GM23338 (cell line): Measurements from ENCODE around the gene SASH1. TPM values are rescaled to one million over a fixed set of nuclear protein-coding genes. Genes with fewer than 3 reads are reported as not detected.

Experiments
- ATAC-seq: fragments of 200-7000 bp; cut with Tn5 transposase; 3 replicates; pipeline ENCODE4 v1.9.1; 2020
- DNase-seq: peaks from one replicate; pipeline ENCODE4 v3.0.0-alpha.2; 2015; ENCODE audit warnings: low spot score
- H2AFZ ChIP-seq: fragments of 200-600 bp; sonication (generic); 2 replicates; pipeline ENCODE4 v1.8.0; 2016; ENCODE audit warnings: antibody characterized with exemption, mild to moderate bottlenecking, moderate library complexity
- H3F3A ChIP-seq: fragments of 200-600 bp; sonication (generic); replicated peaks from 2 replicates; pipeline ENCODE4 v1.8.0; 2017; ENCODE audit warnings: antibody characterized with exemption, mixed run types, low read depth
- H3K27ac ChIP-seq: fragments of 200-600 bp; sonication (generic); 2 replicates; pipeline ENCODE4 v1.6.1; 2016; ENCODE audit warnings: low read depth
- H3K27me3 ChIP-seq: fragments of 200-600 bp; sonication (generic); 2 replicates; pipeline ENCODE4 v1.8.0; 2016; ENCODE audit warnings: mild to moderate bottlenecking, mixed run types, moderate library complexity; ENCODE audit not compliant: insufficient read depth
- H3K36me3 ChIP-seq: fragments of 200-600 bp; sonication (generic); 2 replicates; pipeline ENCODE4 v1.8.0; 2016; ENCODE audit warnings: mild to moderate bottlenecking; ENCODE audit not compliant: insufficient read depth
- H3K4me1 ChIP-seq: fragments of 200-600 bp; sonication (generic); 2 replicates; pipeline ENCODE4 v1.8.0; 2016; ENCODE audit warnings: mild to moderate bottlenecking, moderate library complexity; ENCODE audit not compliant: insufficient read depth
- H3K4me2 ChIP-seq: fragments of 200-600 bp; sonication (generic); 2 replicates; pipeline ENCODE4 v1.7.1; 2017; ENCODE audit warnings: mixed run types
- H3K4me3 ChIP-seq: fragments of 200-600 bp; sonication (generic); 2 replicates; pipeline ENCODE4 v1.6.1; 2016; ENCODE audit warnings: mixed run types
- H3K79me2 ChIP-seq: fragments of 200-600 bp; sonication (generic); replicated peaks from 2 replicates; pipeline ENCODE4 v1.8.0; 2017; ENCODE audit warnings: mild to moderate bottlenecking; ENCODE audit not compliant: insufficient read depth
- H3K9me2 ChIP-seq: fragments of 200-600 bp; sonication (generic); 2 replicates; pipeline ENCODE4 v1.8.0; 2017; ENCODE audit not compliant: insufficient read depth
- H4K20me1 ChIP-seq: fragments of 200-600 bp; sonication (generic); replicated peaks from 2 replicates; pipeline ENCODE4 v1.8.0; 2017; ENCODE audit warnings: mild to moderate bottlenecking; ENCODE audit not compliant: insufficient read depth
- H3K27ac Mint-ChIP-seq: 2 replicates; pipeline ENCODE4 v1.8.0; 2020; ENCODE audit warnings: inconsistent platforms, mild to moderate bottlenecking, moderate library complexity, mixed read lengths
- H3K27me3 Mint-ChIP-seq: 3 replicates; pipeline ENCODE4 v1.8.0; 2022; ENCODE audit warnings: low read depth, mild to moderate bottlenecking, moderate library complexity, mixed read lengths, inconsistent platforms; ENCODE audit not compliant: insufficient read depth, poor library complexity
- H3K36me3 Mint-ChIP-seq: 3 replicates; pipeline ENCODE4 v1.8.0; 2021; ENCODE audit warnings: low read depth, mild to moderate bottlenecking, inconsistent platforms, moderate library complexity, mixed read lengths
- H3K4me1 Mint-ChIP-seq: 3 replicates; pipeline ENCODE4 v1.8.0; 2020; ENCODE audit warnings: mild to moderate bottlenecking, inconsistent platforms, mixed read lengths
- H3K4me3 Mint-ChIP-seq: 3 replicates; pipeline ENCODE4 v1.8.0; 2021; ENCODE audit warnings: moderate library complexity, mild to moderate bottlenecking, inconsistent platforms, mixed read lengths
- H3K9me3 Mint-ChIP-seq: 3 replicates; pipeline ENCODE4 v1.8.0; 2020; ENCODE audit warnings: moderate library complexity, mild to moderate bottlenecking, inconsistent platforms, mixed read lengths
- CREB1 ChIP-seq: fragments of 250-450 bp; sonication (Bioruptor Pico); IDR thresholded peaks from 2 replicates; pipeline ENCODE4 v1.5.0; 2020; ENCODE audit warnings: low read depth, mild to moderate bottlenecking, moderate library complexity
- CTCF ChIP-seq, 2 experiments: fragments of 200-600 bp in 1 of 2; sonication (generic) in 1 of 2; conservative IDR thresholded peaks; 2 replicates each; pipeline versions ENCODE4 v1.5.1 to v1.6.1; 2016 to 2017; ENCODE audit warnings: antibody characterized with exemption in 2 of 2, low read depth in 2 of 2, mild to moderate bottlenecking in 2 of 2, moderate library complexity in 1 of 2
- EZH2 ChIP-seq: fragments of 200-600 bp; sonication (generic); IDR thresholded peaks from one replicate; pipeline ENCODE4 v1.8.0; 2017; ENCODE audit warnings: antibody characterized with exemption, mild to moderate bottlenecking, low read depth; ENCODE audit not compliant: unreplicated experiment
- EZH2phosphoT487 ChIP-seq: fragments of 200-600 bp; sonication (generic); IDR thresholded peaks from one replicate; pipeline ENCODE4 v1.8.1; 2018; ENCODE audit warnings: antibody characterized with exemption; ENCODE audit not compliant: unreplicated experiment
- NANOG ChIP-seq: IDR thresholded peaks from 2 replicates; pipeline ENCODE4 v1.6.1; 2016; ENCODE audit warnings: antibody characterized with exemption, borderline replicate concordance
- POLR2AphosphoS5 ChIP-seq: IDR thresholded peaks from 2 replicates; pipeline ENCODE4 v1.6.1; 2016; ENCODE audit warnings: antibody characterized with exemption, low read depth
- STAT1 ChIP-seq: IDR thresholded peaks from one replicate; pipeline ENCODE4 v1.6.1; 2016; ENCODE audit warnings: antibody characterized with exemption; ENCODE audit not compliant: unreplicated experiment
- ZNF114 ChIP-seq: fragments of 250-450 bp; sonication (Bioruptor Pico); IDR thresholded peaks from 2 replicates; pipeline ENCODE4 v1.5.0; 2020; ENCODE audit warnings: mild to moderate bottlenecking, moderate library complexity
- ZNF462 ChIP-seq: fragments of 250-450 bp; sonication (Bioruptor Pico); IDR thresholded peaks from 2 replicates; pipeline ENCODE4 v1.5.0; 2020; ENCODE audit warnings: mild to moderate bottlenecking, moderate library complexity
- polyA plus RNA-seq: library from polyadenylated mRNA; unstranded; fragments of >200 nt; fragmentation: Nextera tagmentation; extraction: Ambion mirVana; gene quantifications from 2 replicates; pipeline ENCODE4 v1.2.1, GENCODE V29; 2016
- total RNA-seq: library from RNA; depleted of rRNA; stranded (reverse); fragments of >200 nt; shearing (Covaris generic); gene quantifications from 2 replicates; pipeline ENCODE4 v1.2.3, GENCODE V29; 2014

SASH1 gene
- total and polyA plus RNA-seq, 2 experiments from 2014 or later, result 8.2 to 30.2 TPM

GRCh38 chr6:148328876-148329555 lies 13.6 kb upstream of the SASH1 start (continued):
- TF ChIP-seq ZNF462 (CRISPR knock-in tag), result no peak

- no peak overlapping the region for H3K4me3 Mint-ChIP-seq
Measured at GRCh38 chr6:148329596-148330381, 12.8 kb upstream of the SASH1 start.

More at GRCh38 chr6:148329596-148330381, 12.8 kb upstream of the SASH1 start:
- H3K27ac ChIP-seq, result no peak overlapping the region
- no peak for DNase-seq
- no peaks in the 10 kb centered on the region for H3K36me3 ChIP-seq
- no peak overlapping the region for H2AFZ ChIP-seq
- Mint-ChIP-seq H3K27me3 (peaks cover 5% of the 10 kb centered on the region), H3K27ac (no peak overlapping the region), H3K9me3 (no peaks in the 10 kb centered on the region), H3K4me1 (no peaks in the 10 kb centered on the region; the same call in 2 of the 3 replicates), H3K36me3 (no peaks in the 10 kb centered on the region)
- H3K9me2 ChIP-seq, result no peaks in the 10 kb centered on the region
- H3K4me1 ChIP-seq, result peaks cover 13% of the 10 kb centered on the region
- no peaks in the 10 kb centered on the region for H3K79me2 ChIP-seq
- no peaks in the 10 kb centered on the region for H4K20me1 ChIP-seq
- no peak overlapping the region for H3K4me3 ChIP-seq
- no peak overlapping the region for H3K4me2 ChIP-seq
- no peak for ATAC-seq
- H3F3A ChIP-seq, result no peaks in the 10 kb centered on the region
- no peaks in the 10 kb centered on the region for H3K27me3 ChIP-seq
- TF ChIP-seq NANOG (no peak), EZH2 (no peak), ZNF114 (CRISPR knock-in tag) (no peak), STAT1 (no peak), CREB1 (CRISPR knock-in tag) (no peak), POLR2AphosphoS5 (no peak), CTCF (conservative IDR thresholded peaks at IDR 0.05; ENCODE audit: low read depth in 2 of 2) (no peak), EZH2phosphoT487 (no peak)
